ENCODE results near the gene TMEM86A. TPM values are rescaled to one million over a fixed set of nuclear protein-coding genes. Genes with fewer than 3 reads are reported as not detected.

The TMEM86A gene
- total and polyA plus RNA-seq, 9 donors = 8.4 to 18.2 (median 11.5) TPM

GRCh38 chr11:18736590-18737148 is 38.1 kb downstream of the TMEM86A start:
- DNase-seq = no peak
- H3K36me3 ChIP-seq = no peaks in the 10 kb centered on the region
- H3K4me3 ChIP-seq = no peak overlapping the region
- TF ChIP-seq, protein P1, sequence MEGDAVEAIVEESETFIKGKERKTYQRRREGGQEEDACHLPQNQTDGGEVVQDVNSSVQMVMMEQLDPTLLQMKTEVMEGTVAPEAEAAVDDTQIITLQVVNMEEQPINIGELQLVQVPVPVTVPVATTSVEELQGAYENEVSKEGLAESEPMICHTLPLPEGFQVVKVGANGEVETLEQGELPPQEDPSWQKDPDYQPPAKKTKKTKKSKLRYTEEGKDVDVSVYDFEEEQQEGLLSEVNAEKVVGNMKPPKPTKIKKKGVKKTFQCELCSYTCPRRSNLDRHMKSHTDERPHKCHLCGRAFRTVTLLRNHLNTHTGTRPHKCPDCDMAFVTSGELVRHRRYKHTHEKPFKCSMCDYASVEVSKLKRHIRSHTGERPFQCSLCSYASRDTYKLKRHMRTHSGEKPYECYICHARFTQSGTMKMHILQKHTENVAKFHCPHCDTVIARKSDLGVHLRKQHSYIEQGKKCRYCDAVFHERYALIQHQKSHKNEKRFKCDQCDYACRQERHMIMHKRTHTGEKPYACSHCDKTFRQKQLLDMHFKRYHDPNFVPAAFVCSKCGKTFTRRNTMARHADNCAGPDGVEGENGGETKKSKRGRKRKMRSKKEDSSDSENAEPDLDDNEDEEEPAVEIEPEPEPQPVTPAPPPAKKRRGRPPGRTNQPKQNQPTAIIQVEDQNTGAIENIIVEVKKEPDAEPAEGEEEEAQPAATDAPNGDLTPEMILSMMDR (IDR thresholded peaks at IDR 0.05) = no peak
- no peak for TF ChIP-seq EP300 (IDR thresholded peaks at IDR 0.05)
- TF ChIP-seq POLR2A (IDR thresholded peaks at IDR 0.05) = no peak
- WGBS, 3 donors = 62 to 70% (median 63%) methylated on average over 10 of the region's 10 CpGs
- no peaks in the 10 kb centered on the region for H3K9me3 ChIP-seq
- H3K4me1 ChIP-seq (ENCODE audit: insufficient read depth) = no peaks in the 10 kb centered on the region
- H3K27me3 ChIP-seq = no peaks in the 10 kb centered on the region
- H3K27ac ChIP-seq = no peak overlapping the region
- intact Hi-C loops (cut with DNase I) = no loop called here

GRCh38 chr11:18737642-18738041 is 39.1 kb downstream of the TMEM86A start:
- 95 to 96% (median 96%) methylated on average over 8 of the region's 8 CpGs for WGBS, 3 donors
- intact Hi-C loops (cut with DNase I) = no loop called here
- Histone ChIP-seq H3K27me3 (no peaks in the 10 kb centered on the region), H3K27ac (no peak overlapping the region), H3K36me3 (no peaks in the 10 kb centered on the region), H3K4me1 (ENCODE audit: insufficient read depth) (no peaks in the 10 kb centered on the region), H3K9me3 (no peaks in the 10 kb centered on the region), H3K4me3 (no peak overlapping the region)
- DNase-seq = no peak
- TF ChIP-seq EP300 (IDR thresholded peaks at IDR 0.05) (no peak), POLR2A (IDR thresholded peaks at IDR 0.05) (no peak)
- TF ChIP-seq, protein P1 (IDR thresholded peaks at IDR 0.05) = no peak

DNA sequence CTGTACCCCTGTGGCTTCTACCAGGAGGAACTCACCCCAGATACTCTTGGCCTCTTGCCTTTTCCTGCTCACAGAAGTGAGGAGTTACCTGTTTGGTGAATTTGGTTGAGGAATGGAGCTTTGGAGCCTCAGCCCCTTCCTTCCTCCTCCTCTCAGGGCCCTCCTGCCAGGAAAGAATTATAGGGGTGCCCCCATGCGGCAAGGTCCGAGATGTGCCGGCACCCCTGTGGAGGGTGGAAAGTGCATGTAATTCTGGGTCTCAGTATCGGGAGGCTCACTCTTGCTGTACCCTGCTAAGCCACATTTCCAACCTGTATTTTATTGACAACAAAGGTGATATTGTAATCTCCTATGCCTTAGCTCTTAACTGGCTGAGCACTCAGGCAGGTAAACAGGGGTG is 41.1 kb downstream of the TMEM86A start:
- DNase-seq = no peak
- Histone ChIP-seq H3K4me3 (no peak overlapping the region), H3K4me1 (ENCODE audit: insufficient read depth) (no peaks in the 10 kb centered on the region), H3K27me3 (no peaks in the 10 kb centered on the region), H3K36me3 (no peaks in the 10 kb centered on the region), H3K9me3 (no peaks in the 10 kb centered on the region), H3K27ac (no peak overlapping the region)
- intact Hi-C loops (cut with DNase I) = loop anchor here in 1 of 4 donors (10.0 kb wide), 1 partner anchor 985 kb away; no protein-coding TSS in a partner anchor
- TF ChIP-seq EP300 (IDR thresholded peaks at IDR 0.05) (no peak), POLR2A (IDR thresholded peaks at IDR 0.05) (no peak)
- TF ChIP-seq, protein P1 (IDR thresholded peaks at IDR 0.05) = no peak
- 85 to 89% (median 89%) methylated on average over 4 of the region's 4 CpGs for WGBS, 3 donors

DNA sequence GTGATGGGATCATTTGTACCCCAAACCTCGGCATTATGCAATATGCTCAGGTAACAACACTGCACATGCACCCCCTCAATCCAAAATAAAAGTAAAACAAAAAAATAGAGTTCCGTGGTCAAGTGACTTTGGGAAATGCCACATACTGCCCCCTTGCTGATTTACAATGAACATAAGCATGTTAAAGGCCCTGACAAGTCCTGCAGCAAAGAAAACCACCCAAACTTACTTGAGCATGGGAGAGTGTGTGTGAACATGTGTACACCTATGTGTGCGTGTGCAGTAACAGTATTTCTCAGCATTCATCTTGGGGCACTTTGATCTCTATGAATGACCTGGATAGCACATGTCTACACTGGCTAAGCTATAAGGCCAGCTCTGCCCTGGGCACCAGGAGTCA is 43.2 kb downstream of the TMEM86A start:
- intact Hi-C loops (cut with DNase I) = loop anchor here in 1 of 4 donors (10.0 kb wide), 1 partner anchor 983 kb away; no protein-coding TSS in a partner anchor
- no peak overlapping the region for H3K4me3 ChIP-seq
- H3K27ac ChIP-seq = no peak overlapping the region

More for the DNA sequence above, 43.2 kb downstream of the TMEM86A start:
- no peak for DNase-seq
- Histone ChIP-seq H3K36me3 (no peaks in the 10 kb centered on the region), H3K27me3 (no peaks in the 10 kb centered on the region), H3K4me1 (ENCODE audit: insufficient read depth) (no peaks in the 10 kb centered on the region), H3K9me3 (no peaks in the 10 kb centered on the region)
- TF ChIP-seq POLR2A (IDR thresholded peaks at IDR 0.05) (no peak), EP300 (IDR thresholded peaks at IDR 0.05) (no peak)
- TF ChIP-seq, protein P1 (IDR thresholded peaks at IDR 0.05) = no peak
- WGBS, 3 donors = 91 to 93% (median 92%) methylated on average over 3 of the region's 3 CpGs

Data from ovary (tissue), 9 donors.